GM12878 (cell line): ENCODE data around the gene TOMM34. TPM values are rescaled to one million over a fixed set of nuclear protein-coding genes. Genes with fewer than 3 reads are reported as not detected.

Experiments used
- ATAC-seq: fragments of 200-7000 bp; cut with Tn5 transposase; 3 replicates; pipeline ENCODE4 v1.9.1; 2020; ENCODE audit warnings: mild to moderate bottlenecking, moderate library complexity
- BruUV-seq: library from RNA; stranded (reverse); fragments of 400-500 nt; replicated peaks from 2 replicates; lab custom pipeline; 2021; lab: Mats Ljungman, UMichigan
- CTCF ChIA-PET: fragments of 300-600 bp; sonication (Branson Sonifier 250); formaldehyde crosslinking; extraction: SDS; loops from one replicate; lab custom pipeline; 2021; ENCODE audit warnings: inconsistent platforms; lab: Yijun Ruan, JAX
- POLR2A ChIA-PET: fragments of 350-600 bp; formaldehyde crosslinking; extraction: SDS; loops from one replicate; lab custom pipeline; 2021; ENCODE audit warnings: inconsistent platforms; lab: Charles Lee
- RAD21 ChIA-PET: fragments of 300-600 bp; sonication (Branson Sonifier 250); formaldehyde crosslinking; loops from one replicate; lab custom pipeline; 2023; ENCODE audit warnings: antibody characterized with exemption; ENCODE audit not compliant: unreplicated experiment; lab: Charles Lee
- SMC1A ChIA-PET: fragments of 300-600 bp; sonication (Branson Sonifier 250); formaldehyde crosslinking; loops from one replicate; lab custom pipeline; 2023; ENCODE audit not compliant: unreplicated experiment, uncharacterized antibody; lab: Charles Lee
- DNase-seq: peaks from one replicate; pipeline ENCODE4 v3.0.0-alpha.2; 2011; ENCODE audit warnings: low read depth, low spot score
- FAIRE-seq: peaks from 3 replicates; lab custom pipeline; 2011; peaks lifted over from hg19 to GRCh38; lab: Jason Lieb, UNC
- H2AFZ ChIP-seq: 2 replicates; pipeline ENCODE4 v1.6.0; 2011; ENCODE audit warnings: low read depth, low read length, control low read depth; ENCODE audit not compliant: control insufficient read depth
- H3K27ac ChIP-seq: 2 replicates; pipeline ENCODE4 v1.5.1; 2011; ENCODE audit warnings: control low read depth; ENCODE audit not compliant: control insufficient read depth, insufficient read depth
- H3K27me3 ChIP-seq, 2 experiments: replicated peaks in 1 of 2; 2 replicates each; pipeline versions ENCODE4 v1.6.0 to v1.6.1; 2011; ENCODE audit warnings: low read length in 1 of 2; ENCODE audit not compliant: control insufficient read depth in 2 of 2, insufficient read depth in 2 of 2
- H3K36me3 ChIP-seq, 2 experiments: 2 replicates each; pipeline ENCODE4 v1.5.1; 2011; ENCODE audit warnings: low read length in 1 of 2; ENCODE audit not compliant: control insufficient read depth in 2 of 2, insufficient read depth in 2 of 2
- H3K4me1 ChIP-seq: 2 replicates; pipeline ENCODE4 v1.6.1; 2011; ENCODE audit warnings: mild to moderate bottlenecking, low read length, moderate library complexity, mixed read lengths; ENCODE audit not compliant: control insufficient read depth, insufficient read depth
- H3K4me2 ChIP-seq: 2 replicates; pipeline ENCODE4 v1.6.0; 2011; ENCODE audit warnings: control low read depth; ENCODE audit not compliant: control insufficient read depth, insufficient read depth
- H3K4me3 ChIP-seq: fragments of 200-600 bp; sonication (generic); 2 replicates; pipeline ENCODE4 v1.5.1; 2016
- H3K79me2 ChIP-seq: 2 replicates; pipeline ENCODE4 v1.6.0; 2011; ENCODE audit warnings: low read length; ENCODE audit not compliant: control insufficient read depth, insufficient read depth
- H3K9ac ChIP-seq: 2 replicates; pipeline ENCODE4 v1.8.0; 2011; ENCODE audit warnings: low read length, control low read depth, mixed read lengths; ENCODE audit not compliant: control insufficient read depth, insufficient read depth
- H3K9me3 ChIP-seq: replicated peaks from 3 replicates; pipeline ENCODE4 v1.5.1; 2011; ENCODE audit warnings: mild to moderate bottlenecking, low read length; ENCODE audit not compliant: control insufficient read depth, insufficient read depth
- H4K20me1 ChIP-seq: 2 replicates; pipeline ENCODE4 v1.6.0; 2011; ENCODE audit not compliant: control insufficient read depth, insufficient read depth
- BHLHE40 ChIP-seq, 2 experiments: fragments of 450-650 bp in 1 of 2; IDR thresholded peaks; 2 replicates each; pipeline ENCODE4 v1.6.1; 2011 to 2017; ENCODE audit warnings: low read depth in 2 of 2, borderline replicate concordance in 1 of 2, improper control_type of control experiment in 1 of 2, low read length in 1 of 2, mild to moderate bottlenecking in 1 of 2
- DPF2 ChIP-seq: fragments of 450-650 bp; IDR thresholded peaks from 2 replicates; pipeline ENCODE4 v1.6.1; 2017; ENCODE audit warnings: mild to moderate bottlenecking
- EP300 ChIP-seq, 2 experiments: fragments of 150-350 bp in 1 of 2; IDR thresholded peaks; 2 replicates each; pipeline ENCODE4 v1.6.1; 2011 to 2012; ENCODE audit warnings: low read depth in 2 of 2, low read length in 2 of 2, borderline replicate concordance in 1 of 2, improper control_type of control experiment in 1 of 2, inconsistent platforms in 1 of 2; ENCODE audit not compliant: control insufficient read depth in 1 of 2
- ESRRA ChIP-seq: IDR thresholded peaks from 2 replicates; pipeline ENCODE4 v1.6.1; 2012; ENCODE audit warnings: mild to moderate bottlenecking, low read length, improper control_type of control experiment
- IKZF2 ChIP-seq, 2 experiments: fragments of 450-650 bp; IDR thresholded peaks; 2 replicates each; pipeline ENCODE4 v1.6.1; 2017; ENCODE audit warnings: mild to moderate bottlenecking in 2 of 2, moderate library complexity in 2 of 2
- MXI1 ChIP-seq: fragments of 150-350 bp; IDR thresholded peaks from 2 replicates; pipeline ENCODE4 v1.6.1; 2011; ENCODE audit warnings: low read depth, mild to moderate bottlenecking, inconsistent platforms, low read length, improper control_type of control experiment
- NR2C1 ChIP-seq: fragments of 450-650 bp; IDR thresholded peaks from 2 replicates; pipeline ENCODE4 v1.6.1; 2017; ENCODE audit warnings: antibody characterized with exemption, mild to moderate bottlenecking, moderate library complexity
- NRF1 ChIP-seq: conservative IDR thresholded peaks from 2 replicates; pipeline ENCODE4 v1.6.1; 2011; ENCODE audit warnings: mild to moderate bottlenecking, low read depth, low read length, improper control_type of control experiment
- RAD21 ChIP-seq: IDR thresholded peaks from 2 replicates; pipeline ENCODE4 v1.6.1; 2011; ENCODE audit warnings: mild to moderate bottlenecking, low read depth, low read length, moderate library complexity; ENCODE audit not compliant: insufficient read depth
- RAD51 ChIP-seq: fragments of 450-650 bp; IDR thresholded peaks from 2 replicates; pipeline ENCODE4 v1.6.1; 2016; ENCODE audit warnings: moderate library complexity, mild to moderate bottlenecking, inconsistent platforms
- SMARCA5 ChIP-seq: fragments of 450-650 bp; IDR thresholded peaks from 2 replicates; pipeline ENCODE4 v1.6.1; 2017; ENCODE audit warnings: mild to moderate bottlenecking
- TBL1XR1 ChIP-seq: IDR thresholded peaks from 2 replicates; pipeline ENCODE4 v1.6.1; 2012; ENCODE audit warnings: low read depth, low read length, improper control_type of control experiment
- TCF3 ChIP-seq: IDR thresholded peaks from 2 replicates; pipeline ENCODE4 v1.6.1; 2012; ENCODE audit warnings: low read depth, mild to moderate bottlenecking, low read length, borderline replicate concordance; ENCODE audit not compliant: insufficient read depth
- ZNF207 ChIP-seq: fragments of 450-650 bp; IDR thresholded peaks from 2 replicates; pipeline ENCODE4 v1.6.1; 2014; ENCODE audit warnings: antibody characterized with exemption, mild to moderate bottlenecking, borderline replicate concordance
- ZNF622 ChIP-seq: fragments of 450-650 bp; IDR thresholded peaks from 2 replicates; pipeline ENCODE4 v1.6.1; 2017; ENCODE audit warnings: mild to moderate bottlenecking, inconsistent platforms
- ZSCAN29 ChIP-seq: fragments of 450-650 bp; IDR thresholded peaks from 2 replicates; pipeline ENCODE4 v1.6.1; 2017; ENCODE audit warnings: mild to moderate bottlenecking, moderate library complexity
- WGBS: methylation state at CpG from one replicate; pipeline ENCODE4 v1.1.6; 2016; ENCODE audit warnings: low lambda C conversion rate; ENCODE audit not compliant: insufficient replicate concordance, insufficient coverage; ENCODE audit errors: missing lambda C conversion rate; 5-methylcytosine and 5-hydroxymethylcytosine counted together
- in situ Hi-C: fragments of 300-500 bp; cut with MboI; formaldehyde crosslinking; loops from 9 replicates; pipeline ENCODE4 v1.14.3; 2018; ENCODE audit warnings: mixed read lengths
- intact Hi-C: fragments of 100-400 bp; cut with micrococcal nuclease; formaldehyde crosslinking; loops from one replicate; pipeline ENCODE4 v1.14.2; 2022; ENCODE audit not compliant: unreplicated experiment
- polyA plus RNA-seq, 11 experiments: library from polyadenylated mRNA; depleted of rRNA in 4 of 11; unstranded in 6 of 11; stranded (reverse) in 5 of 11; fragments of >200 nt; fragmentation: Nextera tagmentation in 4 of 11; fragmentation: Illumina TruSeq in 1 of 11; extraction: Ambion mirVana in 4 of 11; extraction: Trizol in 1 of 11; gene quantifications; 1 replicate in 1 of 11; 2 replicates in 10 of 11; pipeline versions ENCODE4 v1.2.1 to v1.2.3, GENCODE V29; 2011 to 2016; ENCODE audit warnings: inconsistent platforms in 2 of 11, missing spikeins in 2 of 11, low read depth in 1 of 11
- total RNA-seq, 4 experiments: library from RNA; depleted of rRNA in 3 of 4; stranded (reverse); fragments of >200 nt in 3 of 4; fragmentation: Illumina TruSeq in 1 of 4; extraction: Trizol in 1 of 4; gene quantifications; 2 replicates each; pipeline versions ENCODE4 v1.2.1 to v1.2.3, GENCODE V29; 2013 to 2021
- TF ChIP-seq, protein P1 (sequence below): fragments of 450-650 bp; IDR thresholded peaks from 2 replicates; pipeline ENCODE4 v1.6.1; 2016; ENCODE audit warnings: mild to moderate bottlenecking, moderate library complexity, borderline replicate concordance
- TF ChIP-seq, protein P2 (sequence below): fragments of 450-650 bp; formaldehyde crosslinking; IDR thresholded peaks from 2 replicates; pipeline ENCODE4 v1.4.0; 2020; ENCODE audit warnings: mild to moderate bottlenecking, moderate library complexity

The TOMM34 gene
- total and polyA plus RNA-seq, 10 of the 15 experiments (the other 5 are each of a cell fraction or from before 2014, with no cell fraction given): 14.0 to 73.8 (median 43.9) TPM

DNA sequence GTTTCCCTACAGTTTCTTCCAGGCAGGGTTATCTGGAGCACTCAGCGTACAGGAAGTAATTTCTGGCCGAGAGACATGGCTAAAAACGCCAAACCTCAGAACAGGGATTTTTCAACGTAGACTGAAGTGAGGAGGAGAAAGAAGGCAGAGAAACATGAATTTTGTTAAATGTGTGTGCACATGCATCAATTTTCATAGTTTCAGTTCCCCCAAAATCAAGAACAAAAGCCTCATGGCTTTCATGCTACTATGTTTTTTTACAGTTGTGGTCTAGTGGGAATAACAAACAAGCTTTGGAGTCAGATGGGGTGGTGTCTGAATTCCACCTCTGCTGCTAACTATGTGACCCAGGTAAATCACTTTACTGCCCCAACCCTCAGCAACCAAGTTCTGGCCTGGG, 4.9 kb downstream of the TOMM34 start:
- RAD21 ChIA-PET: no interaction called here
- POLR2A ChIA-PET: no interaction called here
- Histone ChIP-seq H3K27ac (peak overlapping the region; percentile 47; the same call in 1 of the 2 replicates), H2AFZ (no peak overlapping the region), H3K4me2 (peak overlapping the region; percentile 54), H3K9ac (no peak overlapping the region), H4K20me1 (peaks cover 3% of the 10 kb centered on the region; the same call in 1 of the 2 replicates), H3K9me3 (no peaks in the 10 kb centered on the region), H3K36me3 (peaks cover 11 to 66% of the 10 kb centered on the region in 2 experiments), H3K79me2 (peaks cover 49% of the 10 kb centered on the region), H3K4me1 (peaks cover 18% of the 10 kb centered on the region), H3K4me3 (no peak overlapping the region), H3K27me3 (no peaks in the 10 kb centered on the region)
- SMC1A ChIA-PET: interaction anchor here (1.1 kb wide), 1 partner anchor 13 kb away, joined by 5 read pairs; no protein-coding TSS in a partner anchor
- intact Hi-C loops (no loop called here), in situ Hi-C loops (no loop called here)
- FAIRE-seq: no peak
- 75% methylated on average over 4 of the region's 4 CpGs for WGBS
- no TSS peak for BruUV-seq
- no peak for ATAC-seq
- CTCF ChIA-PET: no interaction called here
- no peak for DNase-seq
- TF ChIP-seq IKZF2 (IDR thresholded peaks at IDR 0.05): peak; percentile 36 to 42; a peak in 2 of 4 replicates
- TF ChIP-seq, protein P1, sequence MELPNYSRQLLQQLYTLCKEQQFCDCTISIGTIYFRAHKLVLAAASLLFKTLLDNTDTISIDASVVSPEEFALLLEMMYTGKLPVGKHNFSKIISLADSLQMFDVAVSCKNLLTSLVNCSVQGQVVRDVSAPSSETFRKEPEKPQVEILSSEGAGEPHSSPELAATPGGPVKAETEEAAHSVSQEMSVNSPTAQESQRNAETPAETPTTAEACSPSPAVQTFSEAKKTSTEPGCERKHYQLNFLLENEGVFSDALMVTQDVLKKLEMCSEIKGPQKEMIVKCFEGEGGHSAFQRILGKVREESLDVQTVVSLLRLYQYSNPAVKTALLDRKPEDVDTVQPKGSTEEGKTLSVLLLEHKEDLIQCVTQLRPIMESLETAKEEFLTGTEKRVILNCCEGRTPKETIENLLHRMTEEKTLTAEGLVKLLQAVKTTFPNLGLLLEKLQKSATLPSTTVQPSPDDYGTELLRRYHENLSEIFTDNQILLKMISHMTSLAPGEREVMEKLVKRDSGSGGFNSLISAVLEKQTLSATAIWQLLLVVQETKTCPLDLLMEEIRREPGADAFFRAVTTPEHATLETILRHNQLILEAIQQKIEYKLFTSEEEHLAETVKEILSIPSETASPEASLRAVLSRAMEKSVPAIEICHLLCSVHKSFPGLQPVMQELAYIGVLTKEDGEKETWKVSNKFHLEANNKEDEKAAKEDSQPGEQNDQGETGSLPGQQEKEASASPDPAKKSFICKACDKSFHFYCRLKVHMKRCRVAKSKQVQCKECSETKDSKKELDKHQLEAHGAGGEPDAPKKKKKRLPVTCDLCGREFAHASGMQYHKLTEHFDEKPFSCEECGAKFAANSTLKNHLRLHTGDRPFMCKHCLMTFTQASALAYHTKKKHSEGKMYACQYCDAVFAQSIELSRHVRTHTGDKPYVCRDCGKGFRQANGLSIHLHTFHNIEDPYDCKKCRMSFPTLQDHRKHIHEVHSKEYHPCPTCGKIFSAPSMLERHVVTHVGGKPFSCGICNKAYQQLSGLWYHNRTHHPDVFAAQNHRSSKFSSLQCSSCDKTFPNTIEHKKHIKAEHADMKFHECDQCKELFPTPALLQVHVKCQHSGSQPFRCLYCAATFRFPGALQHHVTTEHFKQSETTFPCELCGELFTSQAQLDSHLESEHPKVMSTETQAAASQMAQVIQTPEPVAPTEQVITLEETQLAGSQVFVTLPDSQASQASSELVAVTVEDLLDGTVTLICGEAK: no peak
- no peak for TF ChIP-seq TBL1XR1
- TF ChIP-seq MXI1: no peak
- TF ChIP-seq TCF3: no peak
- no peak for TF ChIP-seq ZNF622
- no peak for TF ChIP-seq ESRRA
- TF ChIP-seq, protein P2, sequence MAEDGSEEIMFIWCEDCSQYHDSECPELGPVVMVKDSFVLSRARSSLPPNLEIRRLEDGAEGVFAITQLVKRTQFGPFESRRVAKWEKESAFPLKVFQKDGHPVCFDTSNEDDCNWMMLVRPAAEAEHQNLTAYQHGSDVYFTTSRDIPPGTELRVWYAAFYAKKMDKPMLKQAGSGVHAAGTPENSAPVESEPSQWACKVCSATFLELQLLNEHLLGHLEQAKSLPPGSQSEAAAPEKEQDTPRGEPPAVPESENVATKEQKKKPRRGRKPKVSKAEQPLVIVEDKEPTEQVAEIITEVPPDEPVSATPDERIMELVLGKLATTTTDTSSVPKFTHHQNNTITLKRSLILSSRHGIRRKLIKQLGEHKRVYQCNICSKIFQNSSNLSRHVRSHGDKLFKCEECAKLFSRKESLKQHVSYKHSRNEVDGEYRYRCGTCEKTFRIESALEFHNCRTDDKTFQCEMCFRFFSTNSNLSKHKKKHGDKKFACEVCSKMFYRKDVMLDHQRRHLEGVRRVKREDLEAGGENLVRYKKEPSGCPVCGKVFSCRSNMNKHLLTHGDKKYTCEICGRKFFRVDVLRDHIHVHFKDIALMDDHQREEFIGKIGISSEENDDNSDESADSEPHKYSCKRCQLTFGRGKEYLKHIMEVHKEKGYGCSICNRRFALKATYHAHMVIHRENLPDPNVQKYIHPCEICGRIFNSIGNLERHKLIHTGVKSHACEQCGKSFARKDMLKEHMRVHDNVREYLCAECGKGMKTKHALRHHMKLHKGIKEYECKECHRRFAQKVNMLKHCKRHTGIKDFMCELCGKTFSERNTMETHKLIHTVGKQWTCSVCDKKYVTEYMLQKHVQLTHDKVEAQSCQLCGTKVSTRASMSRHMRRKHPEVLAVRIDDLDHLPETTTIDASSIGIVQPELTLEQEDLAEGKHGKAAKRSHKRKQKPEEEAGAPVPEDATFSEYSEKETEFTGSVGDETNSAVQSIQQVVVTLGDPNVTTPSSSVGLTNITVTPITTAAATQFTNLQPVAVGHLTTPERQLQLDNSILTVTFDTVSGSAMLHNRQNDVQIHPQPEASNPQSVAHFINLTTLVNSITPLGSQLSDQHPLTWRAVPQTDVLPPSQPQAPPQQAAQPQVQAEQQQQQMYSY (CRISPR knock-in tag): no peak
- no peak for TF ChIP-seq RAD51
- TF ChIP-seq NR2C1: no peak
- TF ChIP-seq ZSCAN29: no peak
- TF ChIP-seq DPF2: 0 out of 2 replicates have a peak, but pooled peaks have one; percentile 28
- TF ChIP-seq EP300 (IDR thresholded peaks at IDR 0.05; ENCODE audit: borderline replicate concordance in 1 of 2, control insufficient read depth in 1 of 2, low read depth in 2 of 2, low read length in 2 of 2): 0 out of 4 replicates have a peak, but pooled peaks of 1 of the 2 experiments have one; percentile 46
- TF ChIP-seq ZNF207: no peak
- TF ChIP-seq SMARCA5: no peak
- TF ChIP-seq RAD21: no peak
- peak; percentile 49 to 69 for TF ChIP-seq BHLHE40 (IDR thresholded peaks at IDR 0.05; ENCODE audit: borderline replicate concordance in 1 of 2, low read depth in 2 of 2, low read length in 1 of 2)
- no peak for TF ChIP-seq NRF1
